ENCODE data around the gene PKIG.
"Not testable (repeated sequence)": the region's sequence is repeated elsewhere in the genome, so short reads cannot be mapped to it uniquely, and the experiment has no call there.

The PKIG gene

DNA sequence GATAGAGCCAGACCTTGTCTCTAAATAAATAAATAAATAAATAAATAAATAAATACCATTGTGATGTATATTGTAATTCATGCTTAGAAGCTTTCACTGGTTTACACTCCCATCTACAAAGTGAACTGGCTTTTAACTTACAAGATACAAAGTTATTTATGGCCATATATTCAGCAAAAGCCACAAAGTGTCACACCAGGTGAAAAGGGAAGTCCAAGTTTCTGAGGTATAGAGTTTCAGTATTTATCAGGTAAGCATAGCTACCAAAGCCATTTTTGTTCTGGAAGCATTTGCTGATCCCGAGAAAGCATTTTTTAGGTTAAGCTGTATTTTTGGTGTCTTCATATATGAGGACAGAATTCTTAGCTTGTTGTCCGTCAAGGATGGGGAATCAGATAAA lies 22.1 kb upstream of the PKIG start:
- no CpG with 5 or more reads among the region's 2 CpGs for WGBS, 2 donors (ENCODE audit: extremely low coverage in 2 of 2, insufficient read length in 2 of 2, insufficient replicate concordance in 1 of 2)
- no peak overlapping the region for H3K18ac ChIP-seq (ENCODE audit: low read length)

DNA sequence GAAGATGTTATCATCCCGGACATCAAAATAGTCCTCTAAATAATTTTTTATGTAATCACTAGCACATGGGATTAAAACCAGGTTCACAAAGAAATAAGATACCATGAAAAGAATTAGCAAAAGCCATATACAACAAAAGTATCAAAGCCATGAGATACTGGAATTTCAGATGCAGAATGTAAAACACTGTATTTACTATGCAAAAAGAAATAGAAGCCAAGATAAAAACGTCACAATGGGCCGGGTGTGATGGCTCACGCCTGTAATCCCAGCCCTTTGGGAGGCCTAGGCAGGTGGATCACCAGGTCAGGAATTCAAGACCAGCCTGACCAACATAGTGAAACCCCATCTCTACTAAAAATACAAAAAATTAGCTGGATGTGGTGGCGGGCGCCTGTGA lies 21.6 kb upstream of the PKIG start:
- not testable (repeated sequence) for H3K79me1 ChIP-seq (ENCODE audit: low read depth, low read length); H2BK12ac ChIP-seq (ENCODE audit: low read length); H3K9me3 ChIP-seq (replicated peaks in 1 of 2; ENCODE audit: control insufficient read depth in 2 of 2, insufficient read depth in 1 of 2, low read depth in 1 of 2, low read length in 2 of 2); H3K23ac ChIP-seq (ENCODE audit: low read depth, low read length, poor library complexity); H3K18ac ChIP-seq (ENCODE audit: low read length); H2AK5ac ChIP-seq (ENCODE audit: low read depth, low read length); H3K14ac ChIP-seq (ENCODE audit: low read length); H3K27me3 ChIP-seq (ENCODE audit: control insufficient read depth in 3 of 3, insufficient read depth in 3 of 3, low read depth in 1 of 3, low read length in 3 of 3); H2BK120ac ChIP-seq (ENCODE audit: low read depth, low read length); H2BK5ac ChIP-seq (ENCODE audit: low read length); H3K4ac ChIP-seq (ENCODE audit: low read length); H3K27ac ChIP-seq (replicated peaks; ENCODE audit: low read length); H3K4me2 ChIP-seq (ENCODE audit: insufficient read depth, low read length, poor library complexity, severe bottlenecking); H3K4me3 ChIP-seq (ENCODE audit: low read length in 2 of 2); H2AFZ ChIP-seq (ENCODE audit: low read length); H3K4me1 ChIP-seq (ENCODE audit: control insufficient read depth in 2 of 2, insufficient read depth in 1 of 2, low read depth in 1 of 2, low read length in 2 of 2); H3K36me3 ChIP-seq (replicated peaks in 1 of 2; ENCODE audit: control insufficient read depth in 2 of 2, insufficient read depth in 2 of 2, low read length in 2 of 2); H4K91ac ChIP-seq (ENCODE audit: low read depth, low read length, poor library complexity); H4K8ac ChIP-seq (ENCODE audit: low read depth, low read length); DNase-seq (ENCODE audit: low spot score); H3K9ac ChIP-seq (ENCODE audit: low read depth, low read length, poor library complexity); H2BK15ac ChIP-seq (ENCODE audit: low read length)
- no CpG with 5 or more reads among the region's 6 CpGs for WGBS, 2 donors (ENCODE audit: extremely low coverage in 2 of 2, insufficient read length in 2 of 2, insufficient replicate concordance in 1 of 2)

More for the DNA sequence above, 22.1 kb upstream of the PKIG start:
- Histone ChIP-seq H3K4me2 (ENCODE audit: insufficient read depth, low read length, poor library complexity, severe bottlenecking) (no peak overlapping the region), H3K9ac (ENCODE audit: low read depth, low read length, poor library complexity) (no peak overlapping the region), H3K14ac (ENCODE audit: low read length) (no peak overlapping the region), H3K27ac (replicated peaks; ENCODE audit: low read length) (no peak overlapping the region), H3K23ac (ENCODE audit: low read depth, low read length, poor library complexity) (no peak overlapping the region), H3K4me1 (ENCODE audit: control insufficient read depth in 2 of 2, insufficient read depth in 1 of 2, low read depth in 1 of 2, low read length in 2 of 2) (no peaks in the 10 kb centered on the region), H2BK5ac (ENCODE audit: low read length) (no peak overlapping the region), H3K4me3 (ENCODE audit: low read length in 2 of 2) (no peak overlapping the region), H3K36me3 (replicated peaks in 1 of 2; ENCODE audit: control insufficient read depth in 2 of 2, insufficient read depth in 2 of 2, low read length in 2 of 2) (no peaks in the 10 kb centered on the region), H2BK15ac (ENCODE audit: low read length) (no peak overlapping the region), H4K91ac (ENCODE audit: low read depth, low read length, poor library complexity) (no peak overlapping the region), H3K9me3 (replicated peaks in 1 of 2; ENCODE audit: control insufficient read depth in 2 of 2, insufficient read depth in 1 of 2, low read depth in 1 of 2, low read length in 2 of 2) (no peaks in the 10 kb centered on the region), H2AK5ac (ENCODE audit: low read depth, low read length) (no peak overlapping the region), H4K8ac (ENCODE audit: low read depth, low read length) (no peak overlapping the region), H3K79me1 (ENCODE audit: low read depth, low read length) (no peaks in the 10 kb centered on the region), H2BK120ac (ENCODE audit: low read depth, low read length) (no peak overlapping the region), H2AFZ (ENCODE audit: low read length) (no peak overlapping the region), H2BK12ac (ENCODE audit: low read length) (no peak overlapping the region), H3K4ac (ENCODE audit: low read length) (no peak overlapping the region), H3K27me3 (ENCODE audit: control insufficient read depth in 3 of 3, insufficient read depth in 3 of 3, low read depth in 1 of 3, low read length in 3 of 3) (no peaks in the 10 kb centered on the region)
- DNase-seq (ENCODE audit: low spot score): no peak

DNA sequence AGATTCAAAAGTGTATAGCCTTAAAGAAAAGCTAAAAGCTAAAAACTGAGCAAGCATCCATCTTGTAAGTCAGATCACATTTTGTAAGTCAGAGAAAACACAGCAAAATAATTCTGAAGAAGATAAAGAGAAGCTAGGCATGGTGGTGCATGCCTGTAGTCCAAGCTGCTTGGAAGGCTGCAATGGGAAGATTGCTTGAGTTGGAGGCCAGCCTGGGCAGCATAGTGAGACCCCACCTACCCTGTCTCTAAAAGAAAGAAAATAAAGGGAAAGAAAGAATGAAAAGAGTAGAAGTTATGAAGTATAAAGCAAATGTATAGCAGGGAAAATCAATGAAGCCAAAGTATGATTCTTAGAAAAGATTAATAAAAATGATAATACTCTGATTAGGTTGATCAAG lies 20.5 kb upstream of the PKIG start:
- no peaks in the 10 kb centered on the region for H3K27me3 ChIP-seq (ENCODE audit: control insufficient read depth in 3 of 3, insufficient read depth in 3 of 3, low read depth in 1 of 3, low read length in 3 of 3)
- H3K4me2 ChIP-seq (ENCODE audit: insufficient read depth, low read length, poor library complexity, severe bottlenecking): no peak overlapping the region
- no peak overlapping the region for H3K4me3 ChIP-seq (ENCODE audit: low read length in 2 of 2)
- no peaks in the 10 kb centered on the region for H3K9me3 ChIP-seq (replicated peaks in 1 of 2; ENCODE audit: control insufficient read depth in 2 of 2, insufficient read depth in 1 of 2, low read depth in 1 of 2, low read length in 2 of 2)
- DNase-seq (ENCODE audit: low spot score): no peak
- H3K9ac ChIP-seq (ENCODE audit: low read depth, low read length, poor library complexity): no peak overlapping the region
- no peak overlapping the region for H2AFZ ChIP-seq (ENCODE audit: low read length)
- no peak overlapping the region for H3K18ac ChIP-seq (ENCODE audit: low read length)
- no peaks in the 10 kb centered on the region for H3K79me1 ChIP-seq (ENCODE audit: low read depth, low read length)
- no peak overlapping the region for H3K23ac ChIP-seq (ENCODE audit: low read depth, low read length, poor library complexity)
- H4K8ac ChIP-seq (ENCODE audit: low read depth, low read length): no peak overlapping the region
- no peak overlapping the region for H2BK12ac ChIP-seq (ENCODE audit: low read length)
- H3K36me3 ChIP-seq (replicated peaks in 1 of 2; ENCODE audit: control insufficient read depth in 2 of 2, insufficient read depth in 2 of 2, low read length in 2 of 2): no peaks in the 10 kb centered on the region
- H2BK120ac ChIP-seq (ENCODE audit: low read depth, low read length): no peak overlapping the region
- H3K14ac ChIP-seq (ENCODE audit: low read length): no peak overlapping the region
- H3K4ac ChIP-seq (ENCODE audit: low read length): no peak overlapping the region
- no peak overlapping the region for H2AK5ac ChIP-seq (ENCODE audit: low read depth, low read length)
- no peaks in the 10 kb centered on the region for H3K4me1 ChIP-seq (ENCODE audit: control insufficient read depth in 2 of 2, insufficient read depth in 1 of 2, low read depth in 1 of 2, low read length in 2 of 2)
- H4K91ac ChIP-seq (ENCODE audit: low read depth, low read length, poor library complexity): no peak overlapping the region
- no peak overlapping the region for H3K27ac ChIP-seq (replicated peaks; ENCODE audit: low read length)
- H2BK5ac ChIP-seq (ENCODE audit: low read length): no peak overlapping the region
- no peak overlapping the region for H2BK15ac ChIP-seq (ENCODE audit: low read length)

DNA sequence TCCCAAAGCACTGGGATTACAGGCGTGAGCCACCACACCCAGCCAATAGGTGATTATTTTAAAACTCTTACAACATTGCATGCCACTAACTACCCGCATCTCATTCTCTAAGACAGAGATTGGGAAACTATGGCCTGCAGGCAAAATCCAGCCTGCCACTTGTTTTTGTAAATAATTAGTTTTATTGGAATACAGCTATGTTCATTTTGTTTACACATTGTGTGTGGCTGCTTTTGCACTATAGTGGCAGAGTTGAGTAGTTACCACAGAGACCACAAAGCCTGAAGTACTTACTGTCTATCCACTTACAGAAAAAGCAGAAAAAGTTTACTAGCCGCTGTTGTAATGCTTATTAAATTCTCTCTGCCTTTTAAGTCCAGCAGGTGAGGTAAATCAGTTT lies 16.4 kb upstream of the PKIG start:
- Histone ChIP-seq H2AFZ (ENCODE audit: low read length) (no peak overlapping the region), H3K4me1 (ENCODE audit: control insufficient read depth in 2 of 2, insufficient read depth in 1 of 2, low read depth in 1 of 2, low read length in 2 of 2) (no peaks in the 10 kb centered on the region), H3K14ac (ENCODE audit: low read length) (no peak overlapping the region), H2BK5ac (ENCODE audit: low read length) (no peak overlapping the region), H3K27ac (replicated peaks; ENCODE audit: low read length) (no peak overlapping the region), H3K4me2 (ENCODE audit: insufficient read depth, low read length, poor library complexity, severe bottlenecking) (no peak overlapping the region), H4K8ac (ENCODE audit: low read depth, low read length) (no peak overlapping the region), H3K4ac (ENCODE audit: low read length) (no peak overlapping the region), H3K9ac (ENCODE audit: low read depth, low read length, poor library complexity) (no peak overlapping the region), H4K91ac (ENCODE audit: low read depth, low read length, poor library complexity) (no peak overlapping the region), H2BK12ac (ENCODE audit: low read length) (no peak overlapping the region), H3K79me1 (ENCODE audit: low read depth, low read length) (no peaks in the 10 kb centered on the region), H3K23ac (ENCODE audit: low read depth, low read length, poor library complexity) (no peak overlapping the region), H3K27me3 (ENCODE audit: control insufficient read depth in 3 of 3, insufficient read depth in 3 of 3, low read depth in 1 of 3, low read length in 3 of 3) (no peaks in the 10 kb centered on the region), H3K9me3 (replicated peaks in 1 of 2; ENCODE audit: control insufficient read depth in 2 of 2, insufficient read depth in 1 of 2, low read depth in 1 of 2, low read length in 2 of 2) (no peaks in the 10 kb centered on the region), H2AK5ac (ENCODE audit: low read depth, low read length) (no peak overlapping the region), H3K4me3 (ENCODE audit: low read length in 2 of 2) (no peak overlapping the region), H3K36me3 (replicated peaks in 1 of 2; ENCODE audit: control insufficient read depth in 2 of 2, insufficient read depth in 2 of 2, low read length in 2 of 2) (no peaks in the 10 kb centered on the region), H2BK15ac (ENCODE audit: low read length) (no peak overlapping the region), H2BK120ac (ENCODE audit: low read depth, low read length) (no peak overlapping the region), H3K18ac (ENCODE audit: low read length) (no peak overlapping the region)
- WGBS, 2 donors (ENCODE audit: extremely low coverage in 2 of 2, insufficient read length in 2 of 2, insufficient replicate concordance in 1 of 2): no CpG with 5 or more reads among the region's 3 CpGs
- no peak for DNase-seq (ENCODE audit: low spot score)

All from neuronal stem cell (in vitro differentiated cells).